ENCODE results near the gene CHST12.
A peak's percentile ranks its signal among the peaks of the same experiment; 100 is the strongest.
"Not testable (repeated sequence)": the region's sequence is repeated elsewhere in the genome, so short reads cannot be mapped to it uniquely, and the experiment has no call there.

CHST12 gene

DNA sequence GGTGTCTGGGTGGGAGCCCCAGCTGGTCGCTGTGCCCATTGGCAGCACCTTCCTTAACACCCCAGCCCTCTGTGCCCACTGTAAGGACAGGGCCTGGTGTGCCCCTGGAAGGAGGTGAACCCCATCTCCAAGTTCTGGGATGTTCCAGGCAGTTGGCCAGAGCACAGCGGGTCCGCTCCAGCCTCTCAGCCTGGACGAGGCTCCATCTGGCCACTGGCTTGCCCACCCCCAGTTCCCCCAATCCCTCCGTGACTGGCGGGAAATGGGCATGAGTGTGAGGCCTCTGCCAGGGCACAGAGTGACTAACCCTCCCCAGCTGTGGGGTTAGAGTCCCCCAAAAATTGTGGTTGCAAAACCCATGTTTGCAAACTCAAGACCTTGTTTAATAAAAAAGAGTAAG lies 57.2 kb downstream of the CHST12 start:
- no peak for DNase-seq (ENCODE audit: low spot score)

DNA sequence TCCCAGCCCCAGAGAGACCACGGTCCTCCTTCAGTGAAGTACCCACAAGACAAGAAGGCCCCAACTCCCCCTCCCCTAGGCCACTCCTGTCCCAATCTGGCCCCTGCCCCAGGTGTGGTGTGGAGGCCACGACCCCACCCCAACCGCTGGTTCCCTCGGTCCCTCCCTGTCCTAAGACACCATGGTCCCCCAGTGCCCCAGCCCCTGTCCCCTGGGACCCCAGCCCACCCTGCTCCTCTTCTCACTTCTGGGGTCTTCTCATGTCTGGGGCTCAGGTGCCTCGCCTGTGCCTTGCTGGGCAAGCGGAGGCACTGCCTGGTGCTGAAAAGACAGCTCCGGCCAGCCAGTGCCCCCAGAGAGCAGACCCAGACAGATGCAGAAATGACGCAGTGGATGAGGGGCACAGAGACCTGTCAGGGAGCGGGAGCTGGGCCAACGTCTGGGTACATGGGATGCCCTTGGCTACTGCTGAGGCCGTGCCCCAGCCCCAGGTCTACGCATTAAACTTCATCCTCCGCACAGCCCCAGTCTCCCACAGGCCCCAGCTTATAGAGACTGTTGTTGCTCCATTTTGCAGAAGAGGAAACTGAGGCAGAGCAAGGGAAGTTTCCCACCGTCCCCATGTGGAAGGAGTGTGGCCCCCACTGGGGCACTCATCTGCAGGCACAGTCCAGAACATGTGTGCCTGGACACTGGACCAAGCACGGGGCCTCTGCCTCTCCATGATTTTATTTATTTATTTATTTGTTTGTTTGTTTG lies 58.0 kb downstream of the CHST12 start:
- no peak for DNase-seq (ENCODE audit: low spot score)

DNA sequence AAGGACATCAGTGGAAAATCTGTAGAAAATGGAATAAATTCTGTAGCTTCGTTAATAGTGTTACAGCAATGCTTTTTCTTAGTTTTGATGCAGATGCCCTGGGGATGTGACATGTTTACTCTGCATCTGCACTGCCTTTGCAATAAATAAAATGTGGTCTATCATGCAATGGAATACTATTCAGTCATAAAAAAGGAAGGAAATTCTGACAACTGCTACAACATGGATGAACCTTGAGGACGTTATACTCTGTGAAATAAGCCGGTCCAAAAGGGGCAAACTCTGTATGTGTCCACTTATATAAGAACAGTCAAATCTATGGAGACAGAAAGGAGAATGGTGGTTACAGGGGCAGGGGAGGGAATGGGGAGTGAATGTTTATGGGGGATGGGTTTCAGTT lies 59.3 kb downstream of the CHST12 start:
- DNase-seq (ENCODE audit: low spot score), result no peak

DNA sequence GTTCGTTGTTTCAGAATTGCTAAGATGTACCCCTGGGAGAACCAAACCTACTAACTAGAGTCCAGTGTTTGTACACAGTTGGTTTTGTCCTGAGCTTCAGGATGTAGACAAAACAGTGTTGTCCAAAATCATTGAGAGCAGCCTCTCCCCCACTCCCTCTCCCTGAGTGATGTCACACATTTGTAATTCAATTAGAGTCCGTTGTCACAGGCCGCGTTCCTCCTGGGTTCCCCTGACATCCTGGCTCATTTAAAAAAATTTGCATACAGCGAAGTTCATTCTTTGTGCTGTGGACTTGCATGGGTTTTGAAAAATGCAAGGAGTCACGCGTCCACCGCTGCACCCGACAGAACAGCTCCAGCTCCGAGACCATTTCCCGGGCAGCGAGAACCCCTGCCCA lies 62.5 kb downstream of the CHST12 start:
- no peak for DNase-seq (ENCODE audit: low spot score)

DNA sequence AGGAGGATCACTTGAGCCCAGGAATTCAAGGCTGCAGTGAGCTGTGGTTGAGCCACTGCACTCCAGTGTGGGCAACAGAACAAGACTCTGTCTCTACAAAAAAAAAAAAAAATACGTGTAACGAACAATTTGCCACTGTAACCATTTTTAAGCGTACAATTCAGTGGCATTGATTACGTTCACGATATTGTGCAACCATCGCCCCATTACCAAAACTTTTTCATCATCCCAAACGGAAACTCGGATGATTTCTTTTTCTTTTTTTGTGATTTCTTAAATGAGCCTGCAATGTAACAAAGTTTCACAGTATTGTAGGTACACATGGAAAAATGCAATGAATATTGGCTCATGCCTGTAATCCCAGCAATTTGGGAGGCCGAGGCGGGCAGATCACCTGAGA lies 63.3 kb downstream of the CHST12 start:
- no peak for DNase-seq (ENCODE audit: low spot score)

DNA sequence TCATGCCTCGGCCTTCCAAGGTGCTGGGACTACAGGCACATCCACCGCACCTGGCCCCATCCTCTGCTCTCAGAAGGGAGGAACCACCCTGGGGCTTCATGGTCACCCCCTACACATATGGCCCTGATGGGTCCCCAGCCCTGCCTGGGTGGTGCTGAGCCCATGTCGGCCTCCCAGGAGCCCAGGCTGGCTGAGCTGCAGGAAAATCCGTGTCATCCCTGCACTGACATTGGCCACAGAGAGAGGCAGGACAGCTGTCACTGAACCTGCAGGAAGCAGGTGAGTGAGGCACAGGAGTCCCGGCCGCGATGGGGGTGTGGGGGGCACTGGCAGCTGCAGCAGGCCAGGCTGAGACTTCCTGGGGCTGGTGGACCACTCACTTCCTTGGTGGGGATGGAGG lies 64.8 kb downstream of the CHST12 start:
- no peak for DNase-seq (ENCODE audit: low spot score)

DNA sequence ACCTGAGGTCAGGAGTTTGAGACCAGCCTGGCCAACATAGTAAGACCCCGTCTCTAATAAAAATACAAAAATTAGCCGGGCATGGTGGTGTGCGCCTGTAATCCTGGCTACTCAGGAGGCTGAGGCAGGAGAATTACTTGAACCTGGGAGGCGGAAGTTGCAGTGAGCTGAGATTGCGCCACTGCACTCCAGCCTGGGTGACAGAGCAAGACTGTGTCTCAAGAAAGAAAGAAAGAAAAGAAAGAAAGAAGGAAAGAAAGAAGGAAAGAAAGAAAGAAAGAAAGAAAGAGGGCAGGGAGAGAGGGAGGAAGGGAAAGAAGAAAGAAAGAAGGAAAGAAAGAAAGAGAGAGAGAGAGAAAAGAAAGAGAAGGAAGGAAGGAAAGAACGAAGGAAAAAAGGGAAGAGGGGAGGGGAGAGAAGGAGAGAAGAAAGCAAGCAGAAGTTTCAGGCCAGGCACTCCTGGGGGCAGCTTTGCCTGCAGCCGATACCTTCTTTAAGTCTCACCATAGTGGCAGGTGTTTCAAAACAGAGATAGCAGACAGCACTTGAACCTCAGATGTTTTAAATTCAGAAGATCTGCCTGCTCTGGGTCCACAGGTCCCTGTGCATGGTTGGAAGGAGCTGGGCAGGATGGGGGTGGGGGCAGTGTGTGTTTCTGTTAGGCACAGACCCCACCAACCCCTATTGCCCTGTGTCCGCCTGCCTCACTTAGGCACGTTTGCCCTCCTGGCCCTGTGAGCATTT lies 66.2 kb downstream of the CHST12 start:
- not testable (repeated sequence) for DNase-seq (ENCODE audit: low spot score)

DNA sequence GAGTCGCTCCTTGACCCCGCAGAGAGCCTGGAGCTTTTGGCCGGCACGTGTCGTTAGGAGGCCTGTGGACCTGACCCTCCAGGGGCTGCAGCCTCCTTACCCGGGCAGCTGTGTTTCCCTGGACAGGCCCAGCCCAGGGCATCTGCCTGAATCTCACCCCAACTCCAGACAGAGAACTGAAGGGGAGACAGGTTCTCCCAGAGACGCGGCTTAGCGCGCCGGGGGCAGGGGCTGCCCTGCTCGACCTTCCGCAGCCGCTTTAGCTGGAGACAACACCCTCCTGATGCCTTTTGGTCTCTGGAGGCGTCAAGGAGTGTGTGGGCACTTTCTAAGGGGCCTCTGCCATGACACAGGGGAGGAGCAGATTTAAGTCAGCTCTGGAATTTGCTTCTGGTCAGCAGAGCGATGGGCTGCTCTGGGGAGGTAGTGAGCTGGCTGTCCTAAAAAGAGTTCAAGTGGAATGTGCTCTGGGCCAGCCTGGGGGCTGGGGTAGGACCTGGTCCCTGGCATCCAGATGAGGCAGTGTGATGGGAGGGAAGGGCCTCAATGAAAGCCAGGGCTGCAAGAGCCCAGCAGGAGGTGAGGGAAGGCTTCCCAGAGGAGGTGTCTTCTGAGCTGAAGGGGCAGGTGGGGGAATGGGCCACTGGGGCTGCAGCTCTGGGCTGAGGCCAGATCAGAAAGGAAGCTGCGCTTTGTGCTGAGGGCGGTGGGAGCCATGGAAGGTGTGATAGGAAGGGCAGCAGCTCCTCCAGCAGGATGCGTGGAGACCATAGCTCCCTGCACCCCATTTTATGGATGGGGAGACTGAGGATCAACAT lies 67.0 kb downstream of the CHST12 start:
- no peak for DNase-seq (ENCODE audit: low spot score)

DNA sequence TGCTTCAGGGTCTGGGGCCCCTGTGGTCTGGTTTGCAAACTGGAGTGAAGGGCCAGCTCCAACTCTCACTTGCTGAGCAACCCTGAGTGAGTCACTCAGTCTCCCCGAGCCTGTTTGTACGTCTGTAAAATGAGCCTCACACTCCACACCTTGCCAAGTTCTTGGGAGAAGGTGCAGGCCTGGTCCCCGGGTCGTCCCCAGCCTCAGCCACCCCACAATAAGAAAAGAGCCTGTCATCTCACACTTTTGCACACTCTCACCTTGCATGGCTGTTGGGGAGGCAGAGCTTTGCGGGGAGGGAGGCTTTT lies 67.6 kb downstream of the CHST12 start:
- no peak for DNase-seq (ENCODE audit: low spot score)

DNA sequence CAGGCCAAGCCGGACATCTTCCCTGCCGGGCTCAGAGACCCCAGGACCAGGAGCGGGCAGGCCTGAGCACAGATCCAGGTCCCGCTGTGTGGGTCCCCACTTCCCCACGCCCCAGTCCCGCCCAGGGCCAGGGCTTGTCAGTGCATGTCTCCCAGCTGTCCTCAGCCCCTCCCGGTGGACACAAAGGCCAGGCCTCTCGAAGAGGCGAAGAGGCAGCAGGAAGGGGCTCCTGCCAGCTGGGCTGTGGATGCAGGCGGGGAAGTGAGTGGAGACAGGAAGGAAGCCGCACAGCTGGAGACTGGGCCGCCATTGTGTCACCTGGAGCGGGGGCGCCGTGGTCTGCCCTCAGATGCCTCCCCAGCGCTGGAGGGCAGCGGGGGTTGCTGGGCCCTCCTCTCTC lies 68.0 kb downstream of the CHST12 start:
- DNase-seq (ENCODE audit: low spot score), result no peak

DNA sequence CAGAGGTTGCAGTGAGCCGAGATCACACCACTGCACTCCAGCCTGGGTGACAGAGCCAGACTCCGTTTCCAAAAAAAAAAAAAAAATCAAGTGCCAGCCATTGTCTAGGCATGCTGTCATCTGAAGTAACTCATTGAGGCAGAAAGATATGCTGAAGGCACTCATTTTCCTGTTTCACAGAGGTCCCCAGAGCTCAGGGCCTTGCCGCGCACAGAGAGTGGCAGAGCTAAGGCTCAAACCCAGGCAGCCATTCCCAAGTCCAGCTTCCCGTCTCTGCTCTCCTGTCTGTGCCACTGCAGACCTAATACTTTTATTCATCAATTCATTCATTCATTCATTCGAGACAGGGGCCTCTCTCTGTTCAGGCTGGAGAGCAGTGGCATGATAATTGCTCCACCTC lies 69.3 kb downstream of the CHST12 start:
- no peak for DNase-seq (ENCODE audit: low spot score)

DNA sequence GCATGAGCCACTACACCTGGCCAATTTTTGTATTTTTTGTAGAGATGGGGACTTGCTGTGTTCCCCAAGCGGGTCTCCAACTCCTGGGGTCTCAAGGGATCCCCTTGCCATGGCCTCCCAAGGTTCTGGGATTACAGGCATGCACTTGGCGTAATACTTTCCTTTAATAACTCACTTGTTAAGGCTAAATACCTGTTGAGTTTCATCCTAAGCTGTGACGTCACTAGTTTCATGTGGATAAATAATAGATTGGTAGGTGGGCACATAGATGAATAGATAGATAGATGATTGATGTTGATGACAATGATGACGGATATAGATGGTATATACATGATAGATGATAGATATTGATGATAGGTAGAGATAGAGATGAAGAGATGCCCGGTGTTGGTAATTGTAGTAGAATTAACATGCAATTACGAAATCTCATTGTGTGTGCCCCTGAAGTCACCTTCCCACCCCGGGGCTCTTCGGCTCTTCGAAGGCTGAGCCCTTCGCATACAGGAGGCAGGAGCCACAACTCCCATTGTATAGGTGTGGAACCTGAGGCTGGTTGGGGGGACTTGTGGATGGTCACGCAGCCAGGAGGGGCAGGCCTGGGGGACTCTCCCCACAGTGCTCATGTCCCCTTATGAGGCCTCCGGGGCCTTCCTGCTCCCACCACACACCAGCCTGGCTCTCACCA lies 70.2 kb downstream of the CHST12 start:
- DNase-seq (ENCODE audit: low spot score), result no peak

DNA sequence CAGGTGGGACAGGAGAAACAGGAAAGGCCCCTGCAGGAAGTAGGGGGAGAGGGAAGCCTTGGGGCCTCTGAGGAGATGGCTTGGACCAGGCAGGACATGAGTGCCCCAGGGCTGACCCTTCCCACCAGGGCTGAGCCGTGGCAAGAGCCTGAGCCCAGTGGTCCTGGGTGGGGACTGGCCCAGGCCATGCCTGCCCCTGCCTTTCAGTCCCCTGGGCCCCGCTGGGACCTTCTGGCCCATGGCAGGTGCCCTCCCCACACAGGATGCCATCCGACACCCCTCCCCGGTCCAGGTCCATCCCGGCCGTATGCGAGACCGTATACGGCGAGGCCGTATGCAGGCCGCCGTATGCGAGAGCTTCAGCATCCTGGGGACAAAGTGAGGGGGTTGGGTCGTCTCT lies 70.8 kb downstream of the CHST12 start:
- DNase-seq (ENCODE audit: low spot score), result no peak

DNA sequence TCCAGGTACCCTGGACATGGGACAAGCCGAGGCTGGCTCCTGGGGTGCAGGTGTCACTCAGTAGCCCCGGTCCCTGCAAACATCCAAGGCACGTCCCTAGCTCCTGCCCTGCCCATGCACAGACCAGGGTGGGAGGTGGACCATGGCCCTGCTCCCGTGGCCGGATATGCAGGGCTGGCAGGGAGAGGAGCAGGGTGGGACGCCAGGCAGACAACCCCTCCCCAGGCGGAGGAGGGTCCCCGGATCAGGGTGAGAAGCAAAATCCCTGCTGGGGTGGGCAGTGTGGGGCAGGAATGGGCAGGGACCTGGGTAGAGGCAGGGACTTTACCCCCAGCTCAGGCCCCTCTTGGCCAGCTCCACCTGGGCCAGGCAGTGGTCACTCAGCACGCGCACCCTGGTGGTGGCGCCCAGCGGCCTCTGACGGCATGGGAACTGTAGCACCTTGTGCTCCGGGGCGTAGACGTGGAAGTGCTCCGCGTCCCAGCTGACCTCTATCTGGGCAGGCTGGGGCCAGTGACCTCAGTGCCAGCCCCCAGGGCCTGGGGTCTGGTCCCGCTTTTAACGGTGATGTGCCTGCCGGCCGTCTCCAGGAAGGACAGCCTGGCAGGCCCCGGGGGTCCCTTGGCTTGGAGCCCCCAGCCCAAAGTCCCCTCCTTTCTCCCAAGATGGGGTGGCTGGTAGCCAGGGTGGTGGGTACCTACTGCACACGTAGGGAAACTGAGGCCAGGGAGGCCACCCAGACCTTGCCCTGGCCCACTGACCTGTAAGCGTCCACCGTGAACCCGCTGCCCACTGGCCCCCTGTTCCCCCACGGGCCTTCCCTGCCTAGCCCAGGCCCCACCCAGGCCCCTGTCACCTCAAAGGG lies 71.6 kb downstream of the CHST12 start:
- DNase-seq (ENCODE audit: low spot score), result no peak

DNA sequence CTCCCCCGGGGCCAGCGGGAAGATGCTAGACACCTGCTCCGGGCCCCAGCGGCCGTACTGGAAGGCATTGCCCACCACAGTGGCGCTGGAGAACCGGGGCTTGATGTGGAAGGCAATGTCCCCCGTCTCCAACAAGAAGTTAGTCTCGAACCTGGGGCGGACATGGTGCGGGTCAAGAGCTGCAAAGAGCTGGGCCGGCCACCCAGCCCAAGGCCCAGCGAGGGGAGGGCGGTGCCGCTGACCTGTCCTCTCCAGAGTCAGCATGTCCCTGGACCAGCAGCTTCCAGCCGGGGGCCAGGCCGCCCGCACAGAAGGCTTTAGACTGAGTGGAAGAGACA lies 72.2 kb downstream of the CHST12 start:
- DNase-seq (ENCODE audit: low spot score), result no peak

DNA sequence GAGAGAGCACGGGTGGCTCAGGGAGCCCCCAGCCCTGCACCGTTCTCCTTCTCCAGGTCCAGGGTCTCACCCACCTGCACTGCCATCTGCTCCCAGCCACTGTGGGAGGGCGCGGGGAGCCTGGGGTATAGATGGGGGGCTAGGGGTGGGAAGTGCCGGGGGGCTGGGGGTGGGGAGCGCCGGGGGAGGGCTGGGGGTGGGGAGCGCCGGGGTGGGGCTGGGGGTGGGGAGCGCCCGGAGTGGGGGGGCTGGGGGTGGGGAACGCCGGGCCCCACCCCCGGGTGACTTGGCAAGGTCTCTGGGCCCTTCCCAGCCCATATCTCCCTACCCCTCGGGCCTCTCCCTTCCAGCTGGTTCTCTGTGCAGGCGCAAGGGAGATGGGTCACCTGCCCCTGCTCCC lies 72.9 kb downstream of the CHST12 start, which contains the start of gene GRIFIN:
Gene GRIFIN (minus strand): TSS at position 101 of the 400 bp plus-strand sequence. CDS start 15 bp downstream, at position 86.
- no peak for DNase-seq (ENCODE audit: low spot score)

DNA sequence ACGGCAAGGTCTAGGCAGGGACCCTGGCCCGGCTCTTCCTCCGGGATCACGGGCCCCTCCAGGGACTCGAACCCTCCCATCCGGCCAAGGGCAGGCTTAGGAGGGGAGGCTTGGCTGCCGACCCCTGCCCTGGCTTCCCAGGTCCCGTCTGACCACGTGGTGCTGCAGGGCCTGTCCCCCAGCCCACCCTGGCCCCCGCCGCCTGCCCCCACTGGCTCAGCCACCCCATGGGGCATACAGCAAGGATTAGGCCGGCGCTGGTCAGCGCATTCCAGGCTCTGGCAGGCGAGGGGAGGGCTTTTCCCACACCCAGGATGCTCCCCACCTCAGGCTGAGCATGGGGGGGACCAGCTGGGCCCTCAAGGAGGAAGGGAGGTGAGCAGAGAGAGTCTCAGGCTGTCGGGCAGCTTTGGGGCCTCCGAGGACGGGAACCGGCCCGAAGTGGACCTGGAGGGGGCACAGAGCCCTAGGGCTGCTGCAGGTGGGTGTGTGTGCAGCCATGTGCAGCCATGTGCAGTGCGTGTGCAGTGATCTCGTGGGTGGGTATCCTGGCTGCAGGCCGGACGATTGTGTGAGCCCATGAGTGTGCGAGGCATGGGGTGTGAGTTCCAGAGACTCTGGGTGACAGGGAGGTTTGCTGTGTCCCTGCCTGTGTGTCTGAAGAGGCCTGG lies 73.5 kb downstream of the CHST12 start:
- DNase-seq (ENCODE audit: low spot score), result no peak

DNA sequence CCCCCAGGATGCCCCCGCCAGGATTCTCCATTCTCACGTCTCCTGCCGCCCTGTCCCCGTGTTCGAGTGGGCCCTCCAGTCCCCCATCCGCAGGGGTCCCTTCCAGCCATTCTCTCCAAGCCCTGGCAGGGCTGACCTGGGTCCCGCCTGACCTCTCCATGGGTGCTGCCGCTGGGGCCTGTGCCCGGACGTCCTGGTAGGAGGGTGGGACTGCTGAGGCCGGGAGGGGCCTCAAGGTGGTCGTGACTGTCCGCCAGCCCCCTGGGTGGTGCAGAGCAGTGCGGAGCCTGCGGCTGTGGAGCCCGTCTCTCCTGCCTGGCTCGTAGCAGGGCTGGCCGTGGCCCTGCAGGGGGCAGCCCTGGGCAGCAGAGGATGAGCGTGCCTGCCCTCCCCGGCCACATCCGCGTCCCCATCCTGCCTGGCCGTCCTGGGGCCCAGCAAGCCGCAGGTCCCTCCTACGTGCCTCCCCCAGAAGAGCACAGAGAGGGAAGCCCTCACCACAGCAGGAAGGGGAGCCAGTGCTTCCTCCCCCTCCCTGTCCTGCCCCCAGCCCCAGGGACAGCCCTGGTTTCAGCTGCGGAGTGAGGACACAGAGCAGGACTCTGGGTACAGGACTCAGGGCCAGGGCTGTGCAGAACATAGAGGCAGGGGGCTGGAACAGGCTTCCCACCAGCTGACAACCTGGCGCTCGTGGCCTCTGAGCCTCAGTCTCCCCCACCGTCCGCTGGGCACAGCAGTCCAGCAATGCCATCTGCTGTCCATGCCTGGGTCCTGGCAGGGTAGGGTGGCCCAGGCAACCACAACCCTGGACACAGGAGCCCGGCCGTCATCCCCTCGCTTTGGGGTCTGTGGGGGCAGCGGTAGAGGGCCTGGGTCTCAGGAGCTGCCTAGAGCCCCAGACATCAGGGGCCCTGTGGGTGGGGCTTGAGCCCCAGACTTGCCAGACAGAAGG lies 74.3 kb downstream of the CHST12 start:
- peak; percentile 75 for DNase-seq (ENCODE audit: low spot score)

DNA sequence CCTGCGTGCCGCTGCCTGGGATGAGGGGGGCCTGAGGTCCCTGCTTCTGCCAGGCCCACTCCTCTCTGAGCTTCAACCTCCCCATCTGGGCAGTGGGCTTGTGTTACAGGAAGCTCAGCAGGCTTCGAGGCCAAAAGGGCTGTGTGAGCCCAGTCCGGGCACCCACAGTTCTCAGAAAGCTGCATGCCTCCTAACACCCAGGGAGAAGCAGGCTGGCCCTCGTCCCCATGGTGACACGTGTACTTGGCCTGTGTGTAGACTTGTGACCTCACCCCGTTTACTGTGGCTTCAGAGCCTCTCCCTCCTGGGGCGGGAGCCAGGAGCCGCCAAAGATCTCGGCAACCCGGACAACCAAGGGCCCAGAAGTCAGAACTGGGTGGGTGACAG lies 75.0 kb downstream of the CHST12 start:
- DNase-seq (ENCODE audit: low spot score), result peak; percentile 81

DNA sequence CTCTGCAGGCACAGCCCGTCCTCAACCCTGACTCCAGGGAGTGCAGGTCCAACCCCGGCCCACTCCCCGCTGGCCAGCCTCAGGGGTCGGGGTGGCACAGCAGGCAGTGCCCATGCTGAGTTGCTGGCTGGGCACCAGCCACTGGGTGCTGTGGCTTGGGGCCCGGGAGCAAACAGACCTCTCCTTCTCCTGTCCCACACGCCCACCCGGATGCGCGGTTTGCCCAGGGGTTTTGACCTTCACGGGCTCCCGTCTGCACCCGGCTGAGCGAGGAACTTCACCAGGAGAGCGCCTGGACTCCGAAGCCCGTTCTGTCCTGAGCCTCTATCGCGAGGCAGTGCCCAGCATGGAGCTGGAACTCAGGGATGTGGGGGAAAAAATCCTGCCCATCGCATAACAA lies 75.4 kb downstream of the CHST12 start:
- no peak for DNase-seq (ENCODE audit: low spot score)

Measured in SW480 (cell line).